DMS114 treated with DMSO at 0.1 percent for 48 hours (cell line): ENCODE measurements around the gene TUBA4B.

Experiments
- DNase-seq: peaks from one replicate; lab custom pipeline; 2025; ENCODE audit not compliant: unreplicated experiment; lab: John Stamatoyannopoulos, UW

TUBA4B gene

GRCh38 chr2:219218732-219219701 lies 34.0 kb upstream of the TUBA4B start, which contains the start of gene ABCB6:
TSS of gene ABCB6 (minus strand) at chr2:219218958. CDS start at chr2:219218673, 285 bp downstream.
- peak; percentile 76 for DNase-seq

DNA sequence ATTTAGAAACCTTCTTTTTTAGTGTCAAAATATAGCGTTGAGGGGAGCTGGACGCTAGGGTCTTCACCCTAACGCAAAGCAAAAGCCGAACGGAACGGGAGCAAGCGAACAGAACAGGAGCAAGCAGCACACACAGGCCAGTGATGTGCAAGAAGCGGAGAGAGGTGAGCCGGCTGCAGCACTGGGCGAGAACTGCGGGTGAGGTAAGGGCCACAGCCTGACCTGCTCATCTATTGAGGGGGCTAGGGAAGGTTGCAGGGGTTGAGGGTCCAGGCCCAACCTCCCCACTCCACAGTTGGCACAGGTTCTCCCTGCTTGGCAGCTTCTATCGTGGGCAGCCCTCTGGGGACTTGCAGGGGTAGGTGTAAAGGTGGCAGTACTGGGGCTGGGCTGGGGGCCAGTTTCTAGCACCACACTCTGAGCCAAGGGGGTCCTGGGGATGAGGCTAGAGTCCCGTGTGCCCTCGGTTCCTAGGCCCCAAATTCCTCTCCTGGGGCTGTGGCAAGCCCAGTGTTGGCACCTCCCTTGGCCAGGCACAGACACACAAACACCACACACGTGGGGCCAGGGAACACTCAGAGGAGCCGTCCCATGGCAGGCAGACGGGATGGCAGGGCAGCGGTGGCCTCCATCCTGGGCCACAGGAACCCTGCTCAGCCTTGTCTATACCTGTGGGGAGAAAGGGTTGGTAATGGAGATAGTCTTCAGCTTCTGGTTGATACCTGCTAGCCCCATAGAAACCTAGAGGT lies 33.1 kb upstream of the TUBA4B start:
- DNase-seq = no peak

- DNase-seq = no peak
Observed at GRCh38 chr2:219220652-219221402, 32.2 kb upstream of the TUBA4B start.

- DNase-seq = no peak
Observed at GRCh38 chr2:219221957-219222518, 31.0 kb upstream of the TUBA4B start.

GRCh38 chr2:219223831-219224610 lies 29.0 kb upstream of the TUBA4B start:
- DNase-seq = no peak

- DNase-seq = no peak
Observed at GRCh38 chr2:219225350-219225749, 27.7 kb upstream of the TUBA4B start.

DNA sequence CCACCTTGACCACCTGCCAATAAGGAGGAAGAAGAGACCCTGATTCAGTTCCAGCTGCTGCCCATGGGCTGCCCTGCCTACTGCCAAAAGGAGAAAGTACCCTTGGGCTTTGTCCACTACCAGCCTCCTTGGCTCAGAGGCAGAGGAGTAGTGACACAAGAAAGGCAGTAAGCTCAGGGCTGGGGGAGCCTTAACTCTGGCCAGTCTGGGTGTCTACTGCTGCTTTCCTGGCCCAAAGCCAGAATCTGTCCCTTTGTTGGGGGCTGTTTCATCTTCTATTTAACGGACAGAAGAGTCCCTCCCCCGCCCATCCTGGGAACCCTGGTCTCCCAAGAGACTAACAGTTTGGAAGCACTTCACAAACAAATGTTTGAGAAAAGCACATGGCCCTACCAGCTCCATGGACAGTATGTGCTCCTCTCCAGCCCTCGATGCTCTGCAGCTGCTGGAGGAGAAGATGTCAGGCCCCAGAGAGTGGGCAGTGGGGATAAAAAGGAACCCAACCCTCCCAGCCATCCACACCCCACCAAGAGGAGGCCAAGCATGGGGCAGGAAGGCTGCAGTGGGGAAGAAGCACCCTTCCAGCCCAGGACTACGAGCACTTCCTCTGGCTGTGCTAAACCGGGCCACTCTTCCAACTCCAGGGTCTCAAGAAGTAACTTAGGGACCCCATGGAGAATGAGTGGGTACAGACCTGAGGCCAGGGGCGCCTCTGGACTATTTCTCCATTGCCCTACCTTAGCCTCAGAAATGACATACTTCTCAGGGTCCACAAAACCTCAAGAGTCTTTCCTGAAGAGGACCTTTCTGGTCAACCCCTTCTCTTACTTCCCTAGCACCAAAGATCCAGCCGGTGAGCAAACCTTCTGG lies 24.8 kb upstream of the TUBA4B start:
- no peak for DNase-seq

GRCh38 chr2:219228911-219229304 lies 24.1 kb upstream of the TUBA4B start:
- DNase-seq = no peak

DNA sequence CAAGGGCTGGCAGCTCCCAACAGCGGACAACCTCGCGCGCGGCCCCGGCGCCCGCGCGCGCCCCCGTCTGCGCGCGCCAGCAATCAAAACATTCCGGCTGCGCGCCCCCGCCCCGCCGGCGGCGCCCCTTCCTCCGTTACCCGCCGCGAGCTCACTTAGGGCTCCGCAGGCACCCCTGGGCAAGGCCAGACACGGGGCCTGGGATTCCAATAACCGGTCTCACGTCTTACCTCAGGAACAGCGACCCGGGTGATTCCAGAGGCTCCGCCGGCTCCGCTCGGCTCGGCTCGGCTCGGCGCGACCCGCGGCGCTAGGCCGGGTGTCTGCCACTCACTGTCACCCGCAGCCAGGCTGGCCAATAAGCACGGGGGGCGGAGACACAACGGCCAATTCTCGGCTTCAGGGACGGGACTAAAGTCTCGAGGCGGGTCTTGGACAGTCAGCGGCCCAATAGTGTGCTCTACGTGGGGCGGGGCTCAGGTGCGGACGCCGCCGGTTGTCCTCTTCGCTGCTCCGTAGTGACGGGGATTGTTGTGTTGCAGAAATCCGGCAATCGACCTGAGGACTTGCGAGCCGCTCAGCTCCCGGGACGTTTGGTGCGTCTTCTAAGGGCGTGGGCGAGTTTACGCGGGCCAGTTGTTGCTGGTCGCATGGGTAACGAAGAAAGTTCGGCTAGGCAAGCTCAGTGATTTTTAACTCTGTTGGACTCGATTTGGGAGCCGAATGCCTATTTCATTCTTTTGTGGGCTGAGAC lies 23.6 kb upstream of the TUBA4B start, which contains the start of the genes ANKZF1 and ATG9A:
TSS of gene ANKZF1 (plus strand) at position 502 of the 754 bp plus-strand sequence. CDS start 452 bp downstream, outside the sequence.
TSS of gene ATG9A (minus strand) at position 332 of the 754 bp plus-strand sequence. CDS start 1,612 bp downstream, outside the sequence.
- peak; percentile 97 for DNase-seq

GRCh38 chr2:219230059-219230540 lies 22.9 kb upstream of the TUBA4B start:
- DNase-seq = no peak

DNA sequence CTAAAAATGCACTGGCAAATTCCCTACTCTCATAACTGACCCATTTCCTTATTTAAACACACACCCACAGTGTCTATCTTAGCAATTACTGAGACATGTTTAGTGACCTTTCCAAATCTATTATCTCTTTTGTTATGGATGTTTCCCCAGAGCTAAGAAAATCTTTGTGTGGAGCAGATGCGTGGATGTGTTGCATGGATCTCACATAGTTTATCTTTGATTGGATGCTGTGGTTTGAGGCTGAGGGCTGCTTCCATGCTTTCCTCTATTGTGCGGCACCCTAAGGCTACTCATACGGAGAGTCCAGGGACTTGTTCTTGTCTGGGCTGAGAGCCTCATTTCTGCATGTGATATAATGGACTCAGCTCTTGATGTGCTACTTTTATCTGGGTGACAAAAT lies 18.7 kb upstream of the TUBA4B start:
- no peak for DNase-seq

DNA sequence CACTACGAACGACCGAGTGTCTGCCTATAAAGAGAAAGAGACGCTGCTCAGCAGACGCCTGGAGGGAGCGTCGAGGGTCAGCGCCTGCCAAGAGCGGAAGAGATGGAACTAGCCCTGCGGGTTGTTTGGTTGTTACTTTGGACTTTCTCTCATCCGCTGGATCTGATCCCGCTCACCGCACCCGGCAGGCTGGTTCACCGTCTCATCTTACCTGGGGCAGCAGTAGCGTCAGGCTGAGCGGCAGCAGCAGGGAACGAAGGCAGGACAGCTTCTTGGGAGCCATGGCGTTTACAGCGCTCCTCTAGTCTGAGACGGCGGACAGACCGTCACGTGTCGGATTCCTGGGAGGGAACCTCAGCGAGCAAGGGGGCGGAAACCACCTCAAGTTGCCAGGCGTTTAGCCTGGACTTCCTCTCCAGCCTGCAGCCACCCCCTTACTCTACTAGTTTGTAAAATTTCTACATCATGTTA lies 9.7 kb upstream of the TUBA4B start:
- DNase-seq = no peak

GRCh38 chr2:219244789-219245147 lies 8.3 kb upstream of the TUBA4B start:
- DNase-seq = no peak

DNA sequence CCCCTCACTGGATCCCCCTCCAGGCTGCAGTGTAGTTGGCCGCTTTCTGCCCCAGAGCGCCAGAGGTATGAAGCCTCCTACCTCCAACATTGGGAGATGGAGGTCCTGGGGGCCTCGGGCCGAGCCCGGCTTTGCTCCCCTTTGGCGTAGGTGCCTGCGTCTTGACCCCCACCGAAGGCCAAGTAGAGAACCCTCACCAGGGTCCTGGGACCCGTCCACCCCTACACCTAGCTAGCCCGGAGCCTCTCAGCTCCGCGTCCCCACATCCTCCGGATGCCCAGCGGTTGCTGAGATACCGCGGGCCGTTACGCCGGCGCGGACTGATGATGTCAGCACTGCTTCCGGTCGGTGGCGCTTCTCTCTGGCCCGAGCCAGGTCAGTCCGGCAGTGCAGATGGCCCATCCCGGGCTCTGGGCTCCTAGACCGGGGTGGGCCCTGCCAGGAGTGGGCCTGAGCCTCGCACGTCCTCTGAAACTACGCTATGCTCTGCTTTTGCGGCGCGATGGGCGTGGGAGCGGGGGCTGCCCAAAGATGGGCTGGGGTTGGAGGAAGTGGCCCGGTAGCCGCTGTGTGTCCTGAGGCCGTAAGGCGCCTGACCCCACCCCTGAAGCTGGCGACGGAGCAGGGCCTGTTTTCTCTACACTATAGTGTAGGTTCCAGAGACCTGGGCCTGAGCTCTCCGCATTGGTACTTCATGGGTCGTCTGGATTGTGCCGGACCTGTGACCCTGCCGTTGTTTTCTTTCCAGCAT lies 7.7 kb upstream of the TUBA4B start, which contains the start of the genes GLB1L and STK16:
TSS of gene GLB1L (minus strand) at position 297 of the 751 bp plus-strand sequence. CDS start 1,871 bp downstream, outside the sequence.
TSS of gene STK16 (plus strand) at position 332 of the 751 bp plus-strand sequence. CDS start 521 bp downstream, outside the sequence.
- DNase-seq = peak; percentile 76

DNA sequence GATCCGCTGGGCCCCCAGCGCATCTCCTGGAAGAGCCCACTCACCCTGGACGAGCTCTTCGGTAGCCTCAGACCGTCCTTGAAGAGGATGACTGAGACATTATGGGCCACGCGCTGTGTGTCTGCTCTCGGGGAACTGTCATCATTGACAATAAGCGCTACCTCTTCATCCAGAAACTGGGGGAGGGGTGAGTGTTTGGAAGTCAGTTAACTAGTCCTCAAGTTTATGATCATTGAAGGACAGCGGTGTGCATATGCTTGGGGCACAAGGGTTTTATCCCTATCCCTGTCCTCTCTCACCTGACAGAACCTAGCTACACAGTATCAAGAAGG lies 7.2 kb upstream of the TUBA4B start:
- DNase-seq = no peak

GRCh38 chr2:219246559-219246958 lies 6.5 kb upstream of the TUBA4B start:
- no peak for DNase-seq
